ENCODE data around the gene SELENOI.

DNA sequence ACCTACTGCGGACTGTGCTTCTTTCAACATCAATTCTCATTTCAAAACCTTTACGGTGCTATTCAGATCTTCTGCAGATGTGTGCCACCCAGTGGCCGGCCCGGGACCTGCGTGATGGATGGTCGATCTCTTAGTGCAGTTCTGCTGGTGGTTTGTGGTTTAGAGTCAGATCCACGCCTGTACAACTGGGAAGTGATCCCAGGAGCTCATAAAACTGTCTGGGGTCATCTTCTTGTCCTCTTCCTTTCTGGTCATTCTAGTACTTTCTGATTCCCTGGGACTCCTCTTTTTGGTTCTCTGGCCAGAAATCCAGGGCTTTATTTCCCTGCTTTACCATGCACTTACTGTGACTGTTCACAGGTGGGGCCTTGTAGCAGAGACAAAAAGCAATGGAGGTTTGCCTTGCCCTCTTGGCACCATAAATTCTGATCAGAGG lies 15.8 kb upstream of the SELENOI start:
- TF ChIP-seq, protein P1, sequence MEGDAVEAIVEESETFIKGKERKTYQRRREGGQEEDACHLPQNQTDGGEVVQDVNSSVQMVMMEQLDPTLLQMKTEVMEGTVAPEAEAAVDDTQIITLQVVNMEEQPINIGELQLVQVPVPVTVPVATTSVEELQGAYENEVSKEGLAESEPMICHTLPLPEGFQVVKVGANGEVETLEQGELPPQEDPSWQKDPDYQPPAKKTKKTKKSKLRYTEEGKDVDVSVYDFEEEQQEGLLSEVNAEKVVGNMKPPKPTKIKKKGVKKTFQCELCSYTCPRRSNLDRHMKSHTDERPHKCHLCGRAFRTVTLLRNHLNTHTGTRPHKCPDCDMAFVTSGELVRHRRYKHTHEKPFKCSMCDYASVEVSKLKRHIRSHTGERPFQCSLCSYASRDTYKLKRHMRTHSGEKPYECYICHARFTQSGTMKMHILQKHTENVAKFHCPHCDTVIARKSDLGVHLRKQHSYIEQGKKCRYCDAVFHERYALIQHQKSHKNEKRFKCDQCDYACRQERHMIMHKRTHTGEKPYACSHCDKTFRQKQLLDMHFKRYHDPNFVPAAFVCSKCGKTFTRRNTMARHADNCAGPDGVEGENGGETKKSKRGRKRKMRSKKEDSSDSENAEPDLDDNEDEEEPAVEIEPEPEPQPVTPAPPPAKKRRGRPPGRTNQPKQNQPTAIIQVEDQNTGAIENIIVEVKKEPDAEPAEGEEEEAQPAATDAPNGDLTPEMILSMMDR (IDR thresholded peaks at IDR 0.05): peak; percentile 77 to 94 (median 84)
- TF ChIP-seq POLR2A (IDR thresholded peaks at IDR 0.05): no peak
- peak; percentile 33 to 69 (median 45) for TF ChIP-seq POLR2AphosphoS5 (IDR thresholded peaks at IDR 0.05)
